Ascending aorta (tissue), 2 donors: ENCODE measurements around the gene CAMK2G. TPM values are rescaled to one million over a fixed set of nuclear protein-coding genes. Genes with fewer than 3 reads are reported as not detected.

ENCODE experiments used
- DNase-seq, 2 donors: peaks; one replicate each; pipeline ENCODE4 v3.0.0-alpha.2; 2019; ENCODE audit warnings: low spot score in 2 of 2
- H3K27ac ChIP-seq, 2 donors: fragments of 200-600 bp; sonication (generic); one replicate each; pipeline ENCODE4 v1.5.1; 2016 to 2017; ENCODE audit warnings: mild to moderate bottlenecking in 1 of 2
- H3K27me3 ChIP-seq: fragments of 200-600 bp; sonication (generic); one replicate; pipeline ENCODE4 v1.5.1; 2017
- H3K36me3 ChIP-seq, 2 donors: fragments of 200-600 bp; sonication (generic); one replicate each; pipeline ENCODE4 v1.5.1; 2016
- H3K4me1 ChIP-seq, 2 donors: fragments of 200-600 bp; sonication (generic); one replicate each; pipeline ENCODE4 v1.5.1; 2016 to 2017; ENCODE audit warnings: mild to moderate bottlenecking in 1 of 2
- H3K4me3 ChIP-seq, 2 donors: fragments of 200-600 bp; sonication (generic); one replicate each; pipeline ENCODE4 v1.5.1; 2016 to 2017; ENCODE audit warnings: mild to moderate bottlenecking in 1 of 2
- H3K9me3 ChIP-seq, 2 donors: fragments of 200-600 bp; sonication (generic); one replicate each; pipeline ENCODE4 v1.5.1; 2016
- CTCF ChIP-seq, 3 experiments: fragments of 200-600 bp in 2 of 3; fragments of 450-650 bp in 1 of 3; sonication (generic) in 2 of 3; IDR thresholded peaks; one replicate each; pipeline ENCODE4 v1.5.1; 2016 to 2019; ENCODE audit warnings: antibody characterized with exemption in 3 of 3, mild to moderate bottlenecking in 1 of 3, moderate library complexity in 1 of 3
- intact Hi-C: fragments of 100-400 bp; cut with DNase I; formaldehyde crosslinking; loops from one replicate; pipeline ENCODE4 v1.15.1; 2023
- total RNA-seq: library from RNA; depleted of rRNA; stranded (reverse); fragments of >200 nt; gene quantifications from one replicate; pipeline ENCODE4 v1.1.0, GENCODE V29; 2016

CAMK2G gene
- total RNA-seq, 1 donor from 2014 or later: 60.3 TPM

- peak in 2 of 3 experiments; percentile 16 to 23 for TF ChIP-seq CTCF (IDR thresholded peaks at IDR 0.05)
- Histone ChIP-seq H3K4me3 (no peak overlapping the region), H3K36me3 (peaks cover 48 to 54% of the 10 kb centered on the region in 2 donors), H3K4me1 (peaks cover 6 to 28% of the 10 kb centered on the region in 2 donors), H3K27me3 (no peaks in the 10 kb centered on the region), H3K27ac (peak overlapping the region; percentile 86 to 90), H3K9me3 (no peaks in the 10 kb centered on the region)
- intact Hi-C loops: loop anchor here (5.0 kb wide), 1 partner anchor 43 kb away; a partner anchor contains a TSS
- DNase-seq: no peak
Measured at GRCh38 chr10:73814896-73815718, 59.2 kb downstream of the CAMK2G start.

GRCh38 chr10:73814276-73814895 is 60.0 kb downstream of the CAMK2G start:
- intact Hi-C loops: loop anchor here (5.0 kb wide), 1 partner anchor 42 kb away; a partner anchor contains a TSS
- H3K4me1 ChIP-seq: peaks cover 8 to 28% of the 10 kb centered on the region in 2 donors
- TF ChIP-seq CTCF (IDR thresholded peaks at IDR 0.05): no peak

GRCh38 chr10:73813333-73813732 is 61.0 kb downstream of the CAMK2G start:
- H3K27me3 ChIP-seq: no peaks in the 10 kb centered on the region
- no peak for TF ChIP-seq CTCF (IDR thresholded peaks at IDR 0.05)
- peaks cover 46 to 48% of the 10 kb centered on the region in 2 donors for H3K36me3 ChIP-seq
- H3K9me3 ChIP-seq: no peaks in the 10 kb centered on the region
- peaks cover 8 to 28% of the 10 kb centered on the region in 2 donors for H3K4me1 ChIP-seq
- intact Hi-C loops: loop anchor here (5.0 kb wide), 1 partner anchor 41 kb away; a partner anchor contains a TSS
- no peak overlapping the region for H3K27ac ChIP-seq
- no peak overlapping the region for H3K4me3 ChIP-seq
- DNase-seq: no peak

More at GRCh38 chr10:73814276-73814895, 60.0 kb downstream of the CAMK2G start:
- no peaks in the 10 kb centered on the region for H3K9me3 ChIP-seq
- H3K27ac ChIP-seq: peak overlapping the region; percentile 86 to 90
- no peak for DNase-seq
- H3K36me3 ChIP-seq: peaks cover 46 to 52% of the 10 kb centered on the region in 2 donors
- H3K4me3 ChIP-seq: no peak overlapping the region
- no peaks in the 10 kb centered on the region for H3K27me3 ChIP-seq

- H3K4me1 ChIP-seq: peaks cover 8 to 28% of the 10 kb centered on the region in 2 donors
- TF ChIP-seq CTCF (IDR thresholded peaks at IDR 0.05): no peak
- peaks cover 47 to 55% of the 10 kb centered on the region in 2 donors for H3K36me3 ChIP-seq
- DNase-seq: no peak
- intact Hi-C loops: loop anchor here (5.0 kb wide), 1 partner anchor 40 kb away; a partner anchor contains a TSS
- H3K27ac ChIP-seq: peak overlapping the region; percentile 72 to 78
- no peak overlapping the region for H3K4me3 ChIP-seq
- H3K9me3 ChIP-seq: no peaks in the 10 kb centered on the region
- H3K27me3 ChIP-seq: no peaks in the 10 kb centered on the region
Measured at GRCh38 chr10:73812657-73813056, 61.7 kb downstream of the CAMK2G start.

GRCh38 chr10:73810735-73811465 is 63.5 kb downstream of the CAMK2G start:
- no peaks in the 10 kb centered on the region for H3K9me3 ChIP-seq
- intact Hi-C loops: loop anchor here (1.0 to 5.0 kb wide), 4 partner anchors 26 to 68 kb away; partner anchors contain the start of genes SEC24C and ZSWIM8
- H3K4me1 ChIP-seq: peaks cover 8 to 26% of the 10 kb centered on the region in 2 donors
- H3K36me3 ChIP-seq: peaks cover 52 to 55% of the 10 kb centered on the region in 2 donors
- DNase-seq: no peak
- H3K27me3 ChIP-seq: no peaks in the 10 kb centered on the region
- peak overlapping the region; percentile 85 to 97 for H3K4me3 ChIP-seq
- H3K27ac ChIP-seq: peak overlapping the region; percentile 94 to 97
- TF ChIP-seq CTCF (IDR thresholded peaks at IDR 0.05): no peak
